Caki2 (cell line): ENCODE results near the gene LUC7L2. TPM values are rescaled to one million over a fixed set of nuclear protein-coding genes. Genes with fewer than 3 reads are reported as not detected.
"Not testable (repeated sequence)": the region's sequence is repeated elsewhere in the genome, so short reads cannot be mapped to it uniquely, and the experiment has no call there.

Source experiments
- DNase-seq: peaks from one replicate; pipeline ENCODE4 v3.0.0-alpha.2; 2015; ENCODE audit warnings: low read depth
- in situ Hi-C: cut with HindIII; loops from 2 replicates; pipeline ENCODE4 v1.10.0; 2016; ENCODE audit warnings: low sequenced_read_pairs, low pct_unique_long_range_greater_than_20kb, mixed read lengths
- total RNA-seq: library from RNA; depleted of rRNA; stranded (reverse); fragments of >200 nt; shearing (Covaris generic); gene quantifications from 2 replicates; pipeline ENCODE4 v1.2.3, GENCODE V29; 2014; ENCODE audit warnings: low replicate concordance; rRNA removed

Gene LUC7L2
- 37.1 and 37.5 TPM in 2 replicates for total RNA-seq

GRCh38 chr7:139359366-139360209 lies at the start of gene LUC7L2:
LUC7L2 (plus strand) TSS chr7:139359894; CDS start chr7:139360262, 368 bp downstream.
- in situ Hi-C loops = no loop called here
- peak; percentile 96 for DNase-seq

- in situ Hi-C loops = no loop called here
- no peak for DNase-seq
Observed at GRCh38 chr7:139317939-139318505, 41.7 kb upstream of the LUC7L2 start.

DNA sequence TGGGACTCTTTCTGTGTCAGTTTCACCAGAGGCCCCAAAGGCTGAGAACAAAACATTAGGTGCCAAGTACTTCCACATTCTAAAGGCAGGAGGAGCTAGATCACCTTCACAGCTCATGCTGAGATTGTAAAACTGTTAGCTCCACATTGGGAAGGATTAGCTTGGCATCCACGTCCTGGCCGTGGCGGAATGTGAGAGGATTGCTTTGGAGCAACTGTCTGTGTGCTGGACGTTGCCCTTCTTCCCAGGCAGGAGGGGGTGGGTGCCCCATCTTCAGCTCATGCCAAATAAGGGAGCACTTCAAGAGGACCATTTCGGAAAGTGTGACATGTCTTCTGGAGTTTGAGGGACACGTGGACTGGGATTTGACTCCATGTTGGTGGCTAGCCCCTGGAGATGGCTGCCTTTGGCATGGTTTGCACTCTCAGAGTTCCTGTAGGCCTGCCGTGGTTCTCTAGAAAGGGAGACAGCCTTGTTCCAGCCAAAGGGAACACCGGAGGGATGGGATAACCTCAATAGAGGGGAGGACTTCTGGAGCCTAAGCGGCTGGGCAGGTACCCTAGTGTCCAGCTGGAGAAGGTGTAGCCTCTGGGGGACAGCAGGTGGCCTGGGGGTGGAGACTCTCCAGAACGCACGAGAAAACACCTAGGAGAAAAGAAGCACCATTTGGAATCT lies 38.5 kb upstream of the LUC7L2 start:
- no peak for DNase-seq
- in situ Hi-C loops = no loop called here

- in situ Hi-C loops, DNase-seq: not testable (repeated sequence)
Observed at GRCh38 chr7:139324709-139325108, 35.0 kb upstream of the LUC7L2 start.

- no peak for DNase-seq
- in situ Hi-C loops = no loop called here
Observed at GRCh38 chr7:139328375-139328774, 31.3 kb upstream of the LUC7L2 start.

- in situ Hi-C loops = no loop called here
- DNase-seq = no peak
Observed at GRCh38 chr7:139329119-139329518, 30.6 kb upstream of the LUC7L2 start.

- in situ Hi-C loops = no loop called here
- DNase-seq = no peak
Observed at GRCh38 chr7:139330333-139331030, 29.2 kb upstream of the LUC7L2 start.

- in situ Hi-C loops = no loop called here
- DNase-seq = no peak
Observed at GRCh38 chr7:139332697-139333359, 26.9 kb upstream of the LUC7L2 start.

DNA sequence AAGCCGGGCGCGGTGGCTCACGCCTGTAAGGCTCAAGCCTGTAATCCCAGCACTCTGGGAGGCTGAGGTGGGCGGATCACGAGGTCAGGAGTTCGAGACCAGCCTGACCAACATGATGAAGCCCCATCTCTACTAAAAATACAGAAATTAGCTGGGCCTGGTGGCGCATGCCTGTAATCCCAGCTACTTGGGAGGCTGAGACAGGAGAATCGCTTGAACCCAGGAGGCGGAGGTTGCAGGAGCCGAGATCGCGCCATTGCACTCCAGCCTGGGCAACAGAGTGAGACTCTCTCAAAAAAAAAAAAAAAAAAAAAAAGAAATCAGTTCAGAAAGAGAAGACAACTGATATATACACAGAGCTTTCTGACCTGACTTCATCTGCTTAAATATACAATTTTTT lies 26.3 kb upstream of the LUC7L2 start:
- in situ Hi-C loops, DNase-seq: not testable (repeated sequence)

DNA sequence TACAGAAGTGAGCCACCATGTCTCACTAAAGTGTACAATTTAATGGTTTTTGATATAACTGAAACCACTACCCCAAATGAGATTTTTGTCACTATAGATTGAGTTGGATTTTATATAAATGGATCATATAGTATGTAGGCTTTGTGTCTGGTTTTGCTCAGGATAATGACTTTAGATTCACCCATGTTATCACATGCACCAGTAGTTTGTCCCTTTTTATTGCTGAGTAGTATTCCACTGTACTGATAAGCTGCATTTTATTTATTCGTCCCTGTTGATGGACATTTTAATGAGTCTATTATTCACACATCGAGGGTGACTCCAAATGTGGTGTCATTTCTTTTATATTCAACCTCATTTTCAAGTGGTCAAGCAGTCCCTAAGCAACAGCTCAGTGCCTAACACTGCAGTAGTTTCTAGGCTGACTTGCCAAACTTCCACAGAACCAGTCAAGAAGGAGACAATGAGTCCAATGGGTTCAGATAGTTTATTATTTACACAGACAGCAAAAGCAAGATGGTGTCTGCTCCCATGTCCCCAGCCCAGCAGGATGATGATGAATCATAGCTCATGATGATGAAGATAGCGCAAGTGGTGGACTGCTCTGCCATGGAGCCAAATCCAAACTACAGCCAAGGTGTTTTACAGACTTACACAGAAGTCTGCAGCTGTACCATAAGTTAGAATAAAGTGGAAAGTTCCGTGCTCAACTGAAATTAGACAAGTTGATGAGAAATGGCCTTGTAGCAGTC lies 25.1 kb upstream of the LUC7L2 start:
- no peak for DNase-seq
- in situ Hi-C loops = no loop called here

DNA sequence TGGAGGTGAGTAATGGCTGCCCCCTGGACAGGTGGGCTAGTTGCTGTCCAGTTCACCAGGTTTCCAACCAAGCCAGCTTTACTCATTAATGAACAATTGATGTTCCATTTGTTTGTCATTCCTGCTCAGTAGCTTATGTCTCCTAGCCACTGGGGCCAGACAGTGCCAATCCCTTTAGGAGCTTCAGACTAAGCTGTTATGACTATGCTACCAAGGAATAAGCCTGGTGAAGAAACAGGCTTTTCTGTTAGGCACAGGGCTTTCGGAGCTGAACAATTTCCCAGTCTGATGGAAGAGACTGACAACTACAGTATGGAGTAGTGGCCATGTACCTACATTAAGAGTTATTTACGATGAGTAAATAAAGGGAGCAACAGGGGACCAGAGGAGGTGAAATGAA lies 20.7 kb upstream of the LUC7L2 start:
- in situ Hi-C loops = no loop called here
- no peak for DNase-seq

DNA sequence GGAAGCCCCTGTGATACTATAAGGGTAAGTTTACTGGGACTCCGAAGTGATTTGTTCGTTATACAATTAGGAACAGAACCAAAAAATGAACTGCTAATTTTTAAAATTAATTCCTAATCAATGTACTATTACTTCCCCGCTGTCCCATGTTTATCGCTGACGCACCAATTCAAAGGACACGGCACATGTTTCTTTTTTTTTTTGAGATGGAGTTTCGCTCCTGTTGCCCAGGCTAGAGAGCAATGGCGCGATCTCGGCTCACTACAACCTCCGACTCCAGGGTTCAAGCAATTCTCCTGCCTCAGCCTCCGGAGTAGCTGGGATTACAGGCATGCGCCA lies 20.0 kb upstream of the LUC7L2 start:
- DNase-seq = peak; percentile 12
- in situ Hi-C loops = no loop called here

- DNase-seq = peak; percentile 99
- in situ Hi-C loops = no loop called here
Observed at GRCh38 chr7:139340037-139340807, 19.5 kb upstream of the LUC7L2 start.

DNA sequence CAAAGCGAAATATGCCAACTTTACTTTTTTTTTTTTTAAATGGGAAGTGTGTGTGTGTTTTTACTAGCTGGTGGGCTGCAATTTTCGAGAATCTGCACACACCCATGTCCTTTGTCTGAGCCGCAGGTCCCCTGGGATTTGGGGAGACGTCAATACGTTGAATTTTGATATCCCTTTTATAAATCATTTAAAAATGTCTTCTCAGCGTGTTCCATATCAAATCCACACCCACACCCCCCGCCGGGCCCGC lies 19.0 kb upstream of the LUC7L2 start:
- in situ Hi-C loops = no loop called here
- peak; percentile 89 for DNase-seq

- in situ Hi-C loops = no loop called here
- peak; percentile 91 for DNase-seq
Observed at GRCh38 chr7:139341058-139341775, 18.5 kb upstream of the LUC7L2 start, which contains the start of gene FMC1. FMC1 (plus strand) TSS chr7:139341337; CDS start chr7:139341385, 48 bp downstream.

- no peak for DNase-seq
- in situ Hi-C loops = no loop called here
Observed at GRCh38 chr7:139341776-139342226, 17.9 kb upstream of the LUC7L2 start.
